GM12878 (cell line): ENCODE results near the gene CFAP300. TPM values are rescaled to one million over a fixed set of nuclear protein-coding genes. Genes with fewer than 3 reads are reported as not detected.

Experiments used
- ATAC-seq: fragments of 200-7000 bp; cut with Tn5 transposase; 3 replicates; pipeline ENCODE4 v1.9.1; 2020; ENCODE audit warnings: mild to moderate bottlenecking, moderate library complexity
- BruUV-seq: library from RNA; stranded (reverse); fragments of 400-500 nt; replicated peaks from 2 replicates; lab custom pipeline; 2021; lab: Mats Ljungman, UMichigan
- CTCF ChIA-PET: fragments of 300-600 bp; sonication (Branson Sonifier 250); formaldehyde crosslinking; extraction: SDS; loops from one replicate; lab custom pipeline; 2021; ENCODE audit warnings: inconsistent platforms; lab: Yijun Ruan, JAX
- POLR2A ChIA-PET: fragments of 350-600 bp; formaldehyde crosslinking; extraction: SDS; loops from one replicate; lab custom pipeline; 2021; ENCODE audit warnings: inconsistent platforms; lab: Charles Lee
- RAD21 ChIA-PET: fragments of 300-600 bp; sonication (Branson Sonifier 250); formaldehyde crosslinking; loops from one replicate; lab custom pipeline; 2023; ENCODE audit warnings: antibody characterized with exemption; ENCODE audit not compliant: unreplicated experiment; lab: Charles Lee
- SMC1A ChIA-PET: fragments of 300-600 bp; sonication (Branson Sonifier 250); formaldehyde crosslinking; loops from one replicate; lab custom pipeline; 2023; ENCODE audit not compliant: unreplicated experiment, uncharacterized antibody; lab: Charles Lee
- DNase-seq: peaks from one replicate; pipeline ENCODE4 v3.0.0-alpha.2; 2011; ENCODE audit warnings: low read depth, low spot score
- FAIRE-seq: peaks from 3 replicates; lab custom pipeline; 2011; peaks lifted over from hg19 to GRCh38; lab: Jason Lieb, UNC
- H2AFZ ChIP-seq: 2 replicates; pipeline ENCODE4 v1.6.0; 2011; ENCODE audit warnings: low read depth, low read length, control low read depth; ENCODE audit not compliant: control insufficient read depth
- H3K27ac ChIP-seq: 2 replicates; pipeline ENCODE4 v1.5.1; 2011; ENCODE audit warnings: control low read depth; ENCODE audit not compliant: control insufficient read depth, insufficient read depth
- H3K27me3 ChIP-seq, 2 experiments: replicated peaks in 1 of 2; 2 replicates each; pipeline versions ENCODE4 v1.6.0 to v1.6.1; 2011; ENCODE audit warnings: low read length in 1 of 2; ENCODE audit not compliant: control insufficient read depth in 2 of 2, insufficient read depth in 2 of 2
- H3K36me3 ChIP-seq, 2 experiments: 2 replicates each; pipeline ENCODE4 v1.5.1; 2011; ENCODE audit warnings: low read length in 1 of 2; ENCODE audit not compliant: control insufficient read depth in 2 of 2, insufficient read depth in 2 of 2
- H3K4me1 ChIP-seq: 2 replicates; pipeline ENCODE4 v1.6.1; 2011; ENCODE audit warnings: mild to moderate bottlenecking, low read length, moderate library complexity, mixed read lengths; ENCODE audit not compliant: control insufficient read depth, insufficient read depth
- H3K4me2 ChIP-seq: 2 replicates; pipeline ENCODE4 v1.6.0; 2011; ENCODE audit warnings: control low read depth; ENCODE audit not compliant: control insufficient read depth, insufficient read depth
- H3K4me3 ChIP-seq: fragments of 200-600 bp; sonication (generic); 2 replicates; pipeline ENCODE4 v1.5.1; 2016
- H3K79me2 ChIP-seq: 2 replicates; pipeline ENCODE4 v1.6.0; 2011; ENCODE audit warnings: low read length; ENCODE audit not compliant: control insufficient read depth, insufficient read depth
- H3K9ac ChIP-seq: 2 replicates; pipeline ENCODE4 v1.8.0; 2011; ENCODE audit warnings: low read length, control low read depth, mixed read lengths; ENCODE audit not compliant: control insufficient read depth, insufficient read depth
- H3K9me3 ChIP-seq: replicated peaks from 3 replicates; pipeline ENCODE4 v1.5.1; 2011; ENCODE audit warnings: mild to moderate bottlenecking, low read length; ENCODE audit not compliant: control insufficient read depth, insufficient read depth
- H4K20me1 ChIP-seq: 2 replicates; pipeline ENCODE4 v1.6.0; 2011; ENCODE audit not compliant: control insufficient read depth, insufficient read depth
- ATF7 ChIP-seq: fragments of 450-650 bp; IDR thresholded peaks from 2 replicates; pipeline ENCODE4 v1.6.1; 2016; ENCODE audit warnings: low read depth, mild to moderate bottlenecking
- CHD2 ChIP-seq: IDR thresholded peaks from 2 replicates; pipeline ENCODE4 v1.6.1; 2011; ENCODE audit warnings: low read depth, low read length, improper control_type of control experiment, borderline replicate concordance
- DPF2 ChIP-seq: fragments of 450-650 bp; IDR thresholded peaks from 2 replicates; pipeline ENCODE4 v1.6.1; 2017; ENCODE audit warnings: mild to moderate bottlenecking
- GABPA ChIP-seq: IDR thresholded peaks from 2 replicates; pipeline ENCODE4 v1.6.1; 2014; ENCODE audit warnings: antibody characterized with exemption, low read depth, mild to moderate bottlenecking, inconsistent platforms
- IKZF1 ChIP-seq: fragments of 450-650 bp; conservative IDR thresholded peaks from 2 replicates; pipeline ENCODE4 v1.6.1; 2017; ENCODE audit warnings: antibody characterized with exemption, mild to moderate bottlenecking
- MEF2A ChIP-seq: IDR thresholded peaks from 2 replicates; pipeline ENCODE4 v1.6.1; 2011; ENCODE audit warnings: low read depth, mild to moderate bottlenecking, low read length, moderate library complexity; ENCODE audit not compliant: insufficient read depth
- MYC ChIP-seq: IDR thresholded peaks from 2 replicates; pipeline ENCODE4 v1.6.1; 2011; ENCODE audit warnings: mild to moderate bottlenecking, low read length, moderate library complexity, inconsistent platforms; ENCODE audit not compliant: insufficient read depth, insufficient replicate concordance, insufficient read length, severe bottlenecking
- NBN ChIP-seq: fragments of 450-650 bp; IDR thresholded peaks from 2 replicates; pipeline ENCODE4 v1.6.1; 2016
- POU2F2 ChIP-seq: IDR thresholded peaks from 3 replicates; pipeline ENCODE4 v1.6.1; 2011; ENCODE audit warnings: low read depth, mild to moderate bottlenecking, low read length, borderline replicate concordance
- RB1 ChIP-seq: fragments of 450-650 bp; formaldehyde crosslinking; IDR thresholded peaks from 2 replicates; pipeline ENCODE4 v1.6.1; 2017; ENCODE audit warnings: mild to moderate bottlenecking, borderline replicate concordance
- RFX5 ChIP-seq: IDR thresholded peaks from 2 replicates; pipeline ENCODE4 v1.6.1; 2011; ENCODE audit warnings: low read depth, low read length, improper control_type of control experiment
- SIX5 ChIP-seq: IDR thresholded peaks from 2 replicates; pipeline ENCODE4 v1.6.1; 2011; ENCODE audit warnings: mild to moderate bottlenecking, low read depth, low read length, moderate library complexity; ENCODE audit not compliant: severe bottlenecking
- STAT3 ChIP-seq: IDR thresholded peaks from 2 replicates; pipeline ENCODE4 v1.6.1; 2011; ENCODE audit warnings: low read depth, low read length, improper control_type of control experiment
- TARDBP ChIP-seq: IDR thresholded peaks from 2 replicates; pipeline ENCODE4 v1.6.1; 2016; ENCODE audit warnings: borderline replicate concordance
- TCF7 ChIP-seq: IDR thresholded peaks from 2 replicates; pipeline ENCODE4 v1.6.1; 2014; ENCODE audit warnings: antibody characterized with exemption, borderline replicate concordance
- YY1 ChIP-seq: IDR thresholded peaks from 2 replicates; pipeline ENCODE4 v1.6.1; 2011; ENCODE audit warnings: low read depth, mild to moderate bottlenecking, low read length
- ZNF207 ChIP-seq: fragments of 450-650 bp; IDR thresholded peaks from 2 replicates; pipeline ENCODE4 v1.6.1; 2014; ENCODE audit warnings: antibody characterized with exemption, mild to moderate bottlenecking, borderline replicate concordance
- ZNF274 ChIP-seq: IDR thresholded peaks from one replicate; pipeline ENCODE4 v1.8.0; 2011; ENCODE audit not compliant: insufficient read length, insufficient read depth
- ZNF384 ChIP-seq: IDR thresholded peaks from 2 replicates; pipeline ENCODE4 v1.6.1; 2012; ENCODE audit warnings: low read depth, mild to moderate bottlenecking, low read length, improper control_type of control experiment, borderline replicate concordance
- ZNF622 ChIP-seq: fragments of 450-650 bp; IDR thresholded peaks from 2 replicates; pipeline ENCODE4 v1.6.1; 2017; ENCODE audit warnings: mild to moderate bottlenecking, inconsistent platforms
- WGBS: methylation state at CpG from one replicate; pipeline ENCODE4 v1.1.6; 2016; ENCODE audit warnings: low lambda C conversion rate; ENCODE audit not compliant: insufficient replicate concordance, insufficient coverage; ENCODE audit errors: missing lambda C conversion rate; 5-methylcytosine and 5-hydroxymethylcytosine counted together
- in situ Hi-C: fragments of 300-500 bp; cut with MboI; formaldehyde crosslinking; loops from 9 replicates; pipeline ENCODE4 v1.14.3; 2018; ENCODE audit warnings: mixed read lengths
- intact Hi-C: fragments of 100-400 bp; cut with micrococcal nuclease; formaldehyde crosslinking; loops from one replicate; pipeline ENCODE4 v1.14.2; 2022; ENCODE audit not compliant: unreplicated experiment
- polyA plus RNA-seq, 11 experiments: library from polyadenylated mRNA; depleted of rRNA in 4 of 11; unstranded in 6 of 11; stranded (reverse) in 5 of 11; fragments of >200 nt; fragmentation: Nextera tagmentation in 4 of 11; fragmentation: Illumina TruSeq in 1 of 11; extraction: Ambion mirVana in 4 of 11; extraction: Trizol in 1 of 11; gene quantifications; 1 replicate in 1 of 11; 2 replicates in 10 of 11; pipeline versions ENCODE4 v1.2.1 to v1.2.3, GENCODE V29; 2011 to 2016; ENCODE audit warnings: inconsistent platforms in 2 of 11, missing spikeins in 2 of 11, low read depth in 1 of 11
- total RNA-seq, 4 experiments: library from RNA; depleted of rRNA in 3 of 4; stranded (reverse); fragments of >200 nt in 3 of 4; fragmentation: Illumina TruSeq in 1 of 4; extraction: Trizol in 1 of 4; gene quantifications; 2 replicates each; pipeline versions ENCODE4 v1.2.1 to v1.2.3, GENCODE V29; 2013 to 2021

Gene CFAP300
- total and polyA plus RNA-seq, 10 of the 15 experiments (the other 5 are each of a cell fraction or from before 2014, with no cell fraction given), result not detected

GRCh38 chr11:102116453-102117205 is 69.4 kb downstream of the CFAP300 start:
- no TSS peak for BruUV-seq
- intact Hi-C loops (no loop called here), in situ Hi-C loops (no loop called here)
- WGBS, result 27% methylated on average over 2 of the region's 2 CpGs
- H3K9me3 ChIP-seq, result no peaks in the 10 kb centered on the region
- H3K4me1 ChIP-seq, result no peaks in the 10 kb centered on the region
- ChIA-PET POLR2A (no interaction called here), SMC1A (no interaction called here), CTCF (no interaction called here), RAD21 (no interaction called here)
- H3K4me2 ChIP-seq, result no peak overlapping the region
- no peak overlapping the region for H3K4me3 ChIP-seq
- no peak overlapping the region for H3K27ac ChIP-seq
- FAIRE-seq (no peak), ATAC-seq (no peak), DNase-seq (no peak)
- TF ChIP-seq SIX5 (no peak), DPF2 (no peak), MYC (no peak), IKZF1 (no peak), ZNF384 (no peak), ZNF207 (no peak), ZNF622 (no peak), CHD2 (no peak), POU2F2 (no peak), YY1 (no peak), RB1 (no peak), TARDBP (no peak), ZNF274 (no peak), RFX5 (no peak), TCF7 (no peak), STAT3 (no peak), NBN (no peak), ATF7 (no peak), GABPA (no peak), MEF2A (no peak)
- no peaks in the 10 kb centered on the region for H3K79me2 ChIP-seq
- H3K36me3 ChIP-seq, result no peaks in the 10 kb centered on the region
- peaks cover 0 to 3% of the 10 kb centered on the region in 2 experiments; a peak in 3 of 4 replicates for H3K27me3 ChIP-seq
- H3K9ac ChIP-seq, result no peak overlapping the region
- no peaks in the 10 kb centered on the region for H4K20me1 ChIP-seq
- H2AFZ ChIP-seq, result no peak overlapping the region
